Trophoblast cell (in vitro differentiated cells and primary cell): Measurements from ENCODE around the gene TMEM178B.

ENCODE experiments used
- DNase-seq, 2 donors: peaks; one replicate each; pipeline ENCODE4 v3.0.0-alpha.2; 2016
- H2AFZ ChIP-seq: 2 replicates; pipeline ENCODE4 v1.6.1; 2013; ENCODE audit warnings: low read length, moderate library complexity, mild to moderate bottlenecking; ENCODE audit not compliant: insufficient read depth, poor library complexity
- H2AK5ac ChIP-seq: 2 replicates; pipeline ENCODE4 v1.6.1; 2013; ENCODE audit warnings: mild to moderate bottlenecking, low read length
- H2BK120ac ChIP-seq: 2 replicates; pipeline ENCODE4 v1.6.1; 2013; ENCODE audit warnings: low read length, mild to moderate bottlenecking, moderate library complexity; ENCODE audit not compliant: insufficient read depth, poor library complexity
- H2BK12ac ChIP-seq: 2 replicates; pipeline ENCODE4 v1.6.1; 2013; ENCODE audit warnings: mild to moderate bottlenecking, low read length, moderate library complexity
- H2BK5ac ChIP-seq: 2 replicates; pipeline ENCODE4 v1.6.1; 2013; ENCODE audit warnings: low read length, low read depth, moderate library complexity, mild to moderate bottlenecking; ENCODE audit not compliant: poor library complexity
- H3K14ac ChIP-seq: 2 replicates; pipeline ENCODE4 v1.6.1; 2013; ENCODE audit warnings: mild to moderate bottlenecking, low read length
- H3K18ac ChIP-seq: 2 replicates; pipeline ENCODE4 v1.6.1; 2013; ENCODE audit warnings: mild to moderate bottlenecking, low read length
- H3K23ac ChIP-seq: 2 replicates; pipeline ENCODE4 v1.6.1; 2013; ENCODE audit warnings: low read length
- H3K27ac ChIP-seq: 2 replicates; pipeline ENCODE4 v1.5.1; 2013; ENCODE audit warnings: low read depth, mild to moderate bottlenecking, inconsistent platforms, low read length, moderate library complexity
- H3K27me3 ChIP-seq: 2 replicates; pipeline ENCODE4 v1.6.1; 2013; ENCODE audit warnings: inconsistent platforms, mild to moderate bottlenecking, low read length, moderate library complexity; ENCODE audit not compliant: insufficient read depth
- H3K36me3 ChIP-seq, 2 experiments: 1 replicate in 1 of 2; 2 replicates in 1 of 2; pipeline ENCODE4 v1.6.1; 2013; ENCODE audit warnings: low read length in 2 of 2, mild to moderate bottlenecking in 2 of 2, moderate library complexity in 1 of 2; ENCODE audit not compliant: insufficient read depth in 2 of 2, control insufficient read depth in 1 of 2
- H3K4ac ChIP-seq: 2 replicates; pipeline ENCODE4 v1.6.1; 2013; ENCODE audit warnings: low read depth, mild to moderate bottlenecking, low read length, moderate library complexity
- H3K4me1 ChIP-seq, 2 experiments: 1 replicate in 1 of 2; 2 replicates in 1 of 2; pipeline ENCODE4 v1.6.1; 2013; ENCODE audit warnings: low read length in 2 of 2, mild to moderate bottlenecking in 2 of 2, moderate library complexity in 1 of 2; ENCODE audit not compliant: insufficient read depth in 2 of 2, control insufficient read depth in 1 of 2
- H3K4me2 ChIP-seq: 2 replicates; pipeline ENCODE4 v1.6.1; 2013; ENCODE audit warnings: inconsistent platforms, mild to moderate bottlenecking, low read length, moderate library complexity
- H3K4me3 ChIP-seq: 2 replicates; pipeline ENCODE4 v1.5.1; 2013; ENCODE audit warnings: mild to moderate bottlenecking, low read depth, low read length, inconsistent platforms
- H3K79me1 ChIP-seq: one replicate; pipeline ENCODE4 v1.6.1; 2013; ENCODE audit warnings: low read length
- H3K79me2 ChIP-seq: 2 replicates; pipeline ENCODE4 v1.6.1; 2013; ENCODE audit warnings: low read length, mild to moderate bottlenecking; ENCODE audit not compliant: control insufficient read depth, insufficient read depth, poor library complexity
- H3K9ac ChIP-seq: 2 replicates; pipeline ENCODE4 v1.6.1; 2013; ENCODE audit warnings: mild to moderate bottlenecking, low read length
- H3K9me3 ChIP-seq: 2 replicates; pipeline ENCODE4 v1.6.1; 2013; ENCODE audit warnings: low read depth, mild to moderate bottlenecking, control low read depth, inconsistent platforms, low read length; ENCODE audit not compliant: insufficient read depth
- H4K12ac ChIP-seq: 2 replicates; pipeline ENCODE4 v1.6.1; 2013; ENCODE audit warnings: low read depth, mild to moderate bottlenecking, low read length, moderate library complexity
- H4K8ac ChIP-seq: 2 replicates; pipeline ENCODE4 v1.6.1; 2013; ENCODE audit warnings: low read depth, mild to moderate bottlenecking, low read length, moderate library complexity
- H4K91ac ChIP-seq: one replicate; pipeline ENCODE4 v1.6.1; 2013; ENCODE audit warnings: low read depth, mild to moderate bottlenecking, low read length, moderate library complexity
- WGBS: extraction: QIAGEN DNeasy Blood & Tissue Kit; methylation state at CpG from one replicate; pipeline ENCODE4 v1.1.7; 2013; ENCODE audit warnings: missing lambda C conversion rate; ENCODE audit not compliant: insufficient read length, insufficient coverage; ENCODE audit errors: extremely low coverage; 5-methylcytosine and 5-hydroxymethylcytosine counted together

Gene TMEM178B

DNA sequence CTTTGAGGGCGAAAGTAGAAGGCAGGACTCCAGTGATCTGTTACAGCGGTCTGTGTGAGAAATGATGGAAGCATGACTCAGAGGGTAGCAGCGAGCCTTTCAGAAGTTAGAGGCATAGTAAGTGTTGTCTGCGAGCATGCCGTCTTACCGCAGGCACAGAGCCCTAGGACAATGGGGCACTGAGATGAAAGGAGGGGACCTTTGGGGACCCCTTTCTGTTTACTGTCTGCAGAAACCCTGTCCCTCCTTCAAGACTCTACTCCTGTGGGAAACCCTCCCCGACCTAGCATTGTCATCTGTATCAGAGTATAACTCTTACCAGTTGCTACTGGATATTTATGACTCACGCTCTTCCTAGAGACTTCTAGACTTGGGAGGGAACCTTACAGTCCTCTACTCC, 390.1 kb downstream of the TMEM178B start:
- H3K4me2 ChIP-seq: no peak overlapping the region
- no peaks in the 10 kb centered on the region for H3K79me1 ChIP-seq
- H3K14ac ChIP-seq: no peak overlapping the region
- H3K9me3 ChIP-seq: peaks cover 2% of the 10 kb centered on the region
- no peak overlapping the region for H3K9ac ChIP-seq
- H2BK5ac ChIP-seq: no peak overlapping the region
- no peak overlapping the region for H3K18ac ChIP-seq
- H4K91ac ChIP-seq: no peak overlapping the region
- no peaks in the 10 kb centered on the region for H3K79me2 ChIP-seq
- H3K23ac ChIP-seq: no peak overlapping the region
- H2BK12ac ChIP-seq: no peak overlapping the region
- H4K12ac ChIP-seq: no peak overlapping the region
- no peak overlapping the region for H2AK5ac ChIP-seq
- H2BK120ac ChIP-seq: no peak overlapping the region
- no peak overlapping the region for H3K4ac ChIP-seq
- H4K8ac ChIP-seq: no peak overlapping the region
- no peak overlapping the region for H3K27ac ChIP-seq
- no peak for DNase-seq
- H3K27me3 ChIP-seq: no peaks in the 10 kb centered on the region
- H2AFZ ChIP-seq: no peak overlapping the region
- peaks cover 0 to 2% of the 10 kb centered on the region in 2 experiments for H3K4me1 ChIP-seq
- H3K36me3 ChIP-seq: no peaks in the 10 kb centered on the region
- H3K4me3 ChIP-seq: no peak overlapping the region
- WGBS: no CpG with 5 or more reads among the region's 8 CpGs

DNA sequence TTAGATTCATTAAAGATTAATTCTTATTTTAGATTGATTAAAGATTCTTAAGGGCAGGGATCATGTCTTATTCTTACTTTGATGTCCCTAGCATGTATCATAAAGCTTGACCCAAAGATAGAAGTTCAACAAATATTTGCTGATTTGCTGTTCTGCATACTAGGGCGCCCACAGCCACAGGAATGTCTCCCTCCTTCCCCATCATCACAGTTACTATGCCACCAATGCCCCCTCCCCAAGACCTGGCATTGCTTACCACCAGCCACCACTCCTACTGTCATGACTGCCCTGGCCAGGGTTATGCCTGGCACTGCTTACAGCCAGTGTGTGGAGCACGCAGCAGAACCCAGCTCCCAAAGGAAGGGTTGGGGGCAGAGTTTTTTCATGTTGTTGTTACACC, 390.7 kb downstream of the TMEM178B start:
- no peak overlapping the region for H3K4me2 ChIP-seq

DNA sequence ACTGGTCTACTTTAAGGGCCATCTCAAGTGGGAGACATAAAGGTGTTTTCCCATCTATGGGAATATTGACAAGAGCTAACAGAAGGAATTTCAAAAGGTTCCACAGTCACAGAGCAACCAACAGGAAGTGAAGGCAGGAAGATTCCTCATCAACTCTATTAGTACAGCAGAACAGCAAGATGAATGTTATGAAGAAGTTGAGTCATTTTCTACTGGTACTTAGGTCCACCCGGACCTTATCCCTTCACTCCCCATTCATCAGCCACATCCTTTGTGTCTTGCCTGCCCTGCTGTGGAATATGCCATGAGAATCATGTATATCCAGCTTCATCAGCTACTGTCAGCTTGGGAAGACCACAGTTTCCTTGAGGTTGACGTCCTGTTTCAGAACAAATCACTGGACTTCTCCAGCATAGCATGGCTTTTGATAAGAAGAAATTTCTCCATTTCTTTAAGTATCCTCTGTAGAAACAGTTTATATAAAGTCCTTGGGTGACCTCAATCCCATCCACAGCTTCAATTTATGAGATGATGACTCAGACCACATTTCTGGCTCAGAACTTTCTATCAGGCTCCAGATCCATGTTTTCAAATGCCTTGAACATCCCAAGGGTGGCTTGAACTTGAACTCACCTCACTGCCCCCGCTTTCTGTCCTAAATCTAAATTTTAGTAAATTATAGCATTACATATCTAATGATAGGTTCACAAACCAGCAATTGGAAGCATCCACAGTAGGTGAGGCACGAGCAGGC, 392.5 kb downstream of the TMEM178B start:
- no peak overlapping the region for H3K14ac ChIP-seq
- no peak overlapping the region for H4K12ac ChIP-seq
- no peak for DNase-seq
- H2AFZ ChIP-seq: no peak overlapping the region
- peaks cover 2% of the 10 kb centered on the region for H3K9me3 ChIP-seq
- no peaks in the 10 kb centered on the region for H3K79me1 ChIP-seq
- no peak overlapping the region for H2AK5ac ChIP-seq
- H2BK5ac ChIP-seq: no peak overlapping the region
- peaks cover 0 to 2% of the 10 kb centered on the region in 2 experiments for H3K4me1 ChIP-seq
- H4K91ac ChIP-seq: no peak overlapping the region
- H3K18ac ChIP-seq: no peak overlapping the region
- H3K9ac ChIP-seq: no peak overlapping the region
- no peak overlapping the region for H3K4me2 ChIP-seq
- no peaks in the 10 kb centered on the region for H3K36me3 ChIP-seq
- H3K27me3 ChIP-seq: no peaks in the 10 kb centered on the region
- no peak overlapping the region for H2BK12ac ChIP-seq
- no peak overlapping the region for H4K8ac ChIP-seq
- no peak overlapping the region for H3K4me3 ChIP-seq
- H3K4ac ChIP-seq: no peak overlapping the region
- no peaks in the 10 kb centered on the region for H3K79me2 ChIP-seq
- no peak overlapping the region for H3K23ac ChIP-seq
- H3K27ac ChIP-seq: no peak overlapping the region
- WGBS: no CpG with 5 or more reads among the region's 4 CpGs
- no peak overlapping the region for H2BK120ac ChIP-seq

More for the DNA sequence above, 390.7 kb downstream of the TMEM178B start:
- Histone ChIP-seq H3K27ac (no peak overlapping the region), H2BK5ac (no peak overlapping the region), H3K4me3 (no peak overlapping the region), H3K27me3 (no peaks in the 10 kb centered on the region), H4K8ac (no peak overlapping the region), H3K9me3 (peaks cover 2% of the 10 kb centered on the region), H2BK12ac (no peak overlapping the region), H2AFZ (no peak overlapping the region), H3K36me3 (no peaks in the 10 kb centered on the region), H3K18ac (no peak overlapping the region), H3K79me1 (no peaks in the 10 kb centered on the region), H2AK5ac (no peak overlapping the region), H3K23ac (no peak overlapping the region), H3K14ac (no peak overlapping the region), H3K79me2 (no peaks in the 10 kb centered on the region), H2BK120ac (no peak overlapping the region), H3K4ac (no peak overlapping the region), H3K9ac (no peak overlapping the region), H4K91ac (no peak overlapping the region), H3K4me1 (peaks cover 0 to 2% of the 10 kb centered on the region in 2 experiments), H4K12ac (no peak overlapping the region)
- no peak for DNase-seq
- WGBS: no CpG with 5 or more reads among the region's 2 CpGs

DNA sequence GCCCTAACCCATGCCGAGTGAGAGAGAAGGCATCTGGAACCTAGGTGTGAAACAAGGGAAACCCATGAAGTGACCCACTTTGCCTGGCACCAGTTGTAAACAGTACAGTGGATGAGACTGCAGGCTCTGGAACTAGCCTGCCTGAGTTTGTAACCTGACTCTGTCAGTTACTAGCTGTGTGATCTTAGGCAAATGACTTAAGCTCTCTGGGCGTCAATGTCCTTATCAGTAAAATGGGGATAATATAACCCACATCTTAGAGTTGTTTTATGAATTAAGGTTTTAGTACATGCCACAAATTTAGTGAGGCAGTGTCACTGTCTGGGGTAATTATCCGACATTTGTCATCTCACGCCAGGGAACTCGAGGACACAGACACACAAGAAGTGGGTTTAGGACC, 394.5 kb downstream of the TMEM178B start:
- H3K9ac ChIP-seq: no peak overlapping the region

More for the DNA sequence above, 394.5 kb downstream of the TMEM178B start:
- Histone ChIP-seq H4K8ac (no peak overlapping the region), H3K79me2 (no peaks in the 10 kb centered on the region), H3K36me3 (no peaks in the 10 kb centered on the region), H3K4me1 (no peaks in the 10 kb centered on the region), H2AK5ac (no peak overlapping the region), H2BK5ac (no peak overlapping the region), H3K79me1 (no peaks in the 10 kb centered on the region), H3K9me3 (peaks cover 2% of the 10 kb centered on the region), H3K27ac (no peak overlapping the region), H4K91ac (no peak overlapping the region), H3K14ac (no peak overlapping the region), H3K4me3 (no peak overlapping the region), H2BK120ac (no peak overlapping the region), H3K18ac (no peak overlapping the region), H4K12ac (no peak overlapping the region), H2BK12ac (no peak overlapping the region), H3K4me2 (no peak overlapping the region), H3K4ac (no peak overlapping the region), H3K27me3 (no peaks in the 10 kb centered on the region), H2AFZ (no peak overlapping the region), H3K23ac (no peak overlapping the region)
- no CpG with 5 or more reads among the region's 5 CpGs for WGBS
- DNase-seq: no peak
